Fibroblast of lung (primary cell): ENCODE measurements around the gene NAT14.

ENCODE experiments used
- EZH2 ChIP-seq: IDR thresholded peaks from 2 replicates; pipeline ENCODE4 v1.5.1; 2012; ENCODE audit warnings: low read length, control low read depth, mild to moderate bottlenecking; ENCODE audit errors: missing control alignments
- TF ChIP-seq, protein P1 (sequence below), 2 donors: IDR thresholded peaks in 1 of 2; conservative IDR thresholded peaks in 1 of 2; 1 replicate in 1 of 2; 2 replicates in 1 of 2; pipeline ENCODE4 v1.5.1; 2011 to 2012; ENCODE audit warnings: low read length in 2 of 2, control low read depth in 1 of 2, inconsistent platforms in 1 of 2, low read depth in 1 of 2, mild to moderate bottlenecking in 1 of 2

DNA sequence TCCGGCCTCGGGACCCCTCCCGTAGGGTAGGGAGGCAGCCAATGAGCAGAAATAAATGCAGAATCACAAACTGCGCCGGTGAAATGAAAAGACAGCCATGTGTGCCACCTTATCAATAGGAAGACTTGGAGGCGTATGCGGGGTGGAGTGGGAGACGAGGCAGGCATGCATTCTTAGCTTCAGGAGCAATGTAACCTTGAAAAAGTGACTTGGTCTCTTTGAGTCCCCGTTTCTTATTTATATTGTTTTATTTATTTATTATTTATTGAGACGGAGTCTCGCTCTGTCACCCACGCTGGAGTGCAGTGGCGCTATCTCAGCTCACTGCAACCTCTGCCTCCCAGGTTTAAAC is 19.2 kb downstream of the NAT14 start:
- TF ChIP-seq, protein P1, sequence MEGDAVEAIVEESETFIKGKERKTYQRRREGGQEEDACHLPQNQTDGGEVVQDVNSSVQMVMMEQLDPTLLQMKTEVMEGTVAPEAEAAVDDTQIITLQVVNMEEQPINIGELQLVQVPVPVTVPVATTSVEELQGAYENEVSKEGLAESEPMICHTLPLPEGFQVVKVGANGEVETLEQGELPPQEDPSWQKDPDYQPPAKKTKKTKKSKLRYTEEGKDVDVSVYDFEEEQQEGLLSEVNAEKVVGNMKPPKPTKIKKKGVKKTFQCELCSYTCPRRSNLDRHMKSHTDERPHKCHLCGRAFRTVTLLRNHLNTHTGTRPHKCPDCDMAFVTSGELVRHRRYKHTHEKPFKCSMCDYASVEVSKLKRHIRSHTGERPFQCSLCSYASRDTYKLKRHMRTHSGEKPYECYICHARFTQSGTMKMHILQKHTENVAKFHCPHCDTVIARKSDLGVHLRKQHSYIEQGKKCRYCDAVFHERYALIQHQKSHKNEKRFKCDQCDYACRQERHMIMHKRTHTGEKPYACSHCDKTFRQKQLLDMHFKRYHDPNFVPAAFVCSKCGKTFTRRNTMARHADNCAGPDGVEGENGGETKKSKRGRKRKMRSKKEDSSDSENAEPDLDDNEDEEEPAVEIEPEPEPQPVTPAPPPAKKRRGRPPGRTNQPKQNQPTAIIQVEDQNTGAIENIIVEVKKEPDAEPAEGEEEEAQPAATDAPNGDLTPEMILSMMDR (conservative IDR thresholded peaks at IDR 0.05 in 1 of 2, IDR thresholded peaks at IDR 0.05 in 1 of 2; ENCODE audit: low read depth in 1 of 2, low read length in 2 of 2) = no peak
- TF ChIP-seq EZH2 = no peak
